ENCODE data around the gene SPOP. TPM values are rescaled to one million over a fixed set of nuclear protein-coding genes. Genes with fewer than 3 reads are reported as not detected.

SPOP gene
- total and polyA plus RNA-seq, 9 of the 15 experiments (the other 6 are each of a cell fraction or from before 2014, with no cell fraction given) = 34.2 to 65.9 (median 39.7) TPM

GRCh38 chr17:49667854-49668253 lies 10.0 kb downstream of the SPOP start (continued):
- TF ChIP-seq BRF2 (IDR thresholded peaks at IDR 0.05; ENCODE audit: borderline replicate concordance, insufficient read depth, insufficient read length) = no peak

- in situ Hi-C loops (cut with MboI) = no loop called here
These were observed 13.1 kb downstream of the SPOP start for GRCh38 chr17:49664706-49665211.

More at GRCh38 chr17:49664706-49665211, 13.1 kb downstream of the SPOP start:
- ChIA-PET CTCF (ENCODE audit: low intra/inter-chr PET ratio) (no interaction called here), POLR2A (interaction anchor here (0.6 kb wide), 1 partner anchor 119 kb away, joined by 3 read pairs; no protein-coding TSS in a partner anchor)
- DNase-seq (ENCODE audit: extremely low read depth in 1 of 4, low spot score in 3 of 4) (no peak), ATAC-seq (no peak), FAIRE-seq (no peak)
- H3K4me2 ChIP-seq (ENCODE audit: insufficient read depth, low read length) = no peak overlapping the region
- no peak for TF ChIP-seq CC2D1A (IDR thresholded peaks at IDR 0.05)
- TF ChIP-seq CEBPG (CRISPR knock-in tag; IDR thresholded peaks at IDR 0.05) = no peak
- TF ChIP-seq CEBPG (tag; conservative IDR thresholded peaks at IDR 0.05 in 1 of 2, IDR thresholded peaks at IDR 0.05 in 1 of 2) = no peak
- TF ChIP-seq, protein P1, sequence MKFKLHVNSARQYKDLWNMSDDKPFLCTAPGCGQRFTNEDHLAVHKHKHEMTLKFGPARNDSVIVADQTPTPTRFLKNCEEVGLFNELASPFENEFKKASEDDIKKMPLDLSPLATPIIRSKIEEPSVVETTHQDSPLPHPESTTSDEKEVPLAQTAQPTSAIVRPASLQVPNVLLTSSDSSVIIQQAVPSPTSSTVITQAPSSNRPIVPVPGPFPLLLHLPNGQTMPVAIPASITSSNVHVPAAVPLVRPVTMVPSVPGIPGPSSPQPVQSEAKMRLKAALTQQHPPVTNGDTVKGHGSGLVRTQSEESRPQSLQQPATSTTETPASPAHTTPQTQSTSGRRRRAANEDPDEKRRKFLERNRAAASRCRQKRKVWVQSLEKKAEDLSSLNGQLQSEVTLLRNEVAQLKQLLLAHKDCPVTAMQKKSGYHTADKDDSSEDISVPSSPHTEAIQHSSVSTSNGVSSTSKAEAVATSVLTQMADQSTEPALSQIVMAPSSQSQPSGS (CRISPR knock-in tag; IDR thresholded peaks at IDR 0.05) = no peak
- no peak for TF ChIP-seq ILK (tag; IDR thresholded peaks at IDR 0.05; ENCODE audit: borderline replicate concordance, low read depth)
- TF ChIP-seq FOXA1 (IDR thresholded peaks at IDR 0.05; ENCODE audit: borderline replicate concordance) = no peak
- no peak for TF ChIP-seq CBX1 (IDR thresholded peaks at IDR 0.05; ENCODE audit: low read depth)
- no peaks in the 10 kb centered on the region for H3K27me3 ChIP-seq (ENCODE audit: control insufficient read depth in 2 of 2, insufficient read depth in 2 of 2, low read length in 2 of 2)
- no peak overlapping the region for H2AFZ ChIP-seq (ENCODE audit: low read depth, low read length)
- no peak overlapping the region for H3K4me3 ChIP-seq
- no peaks in the 10 kb centered on the region for H4K20me1 ChIP-seq (replicated peaks; ENCODE audit: control insufficient read depth, insufficient read depth, low read length)
- H3K4me1 ChIP-seq (replicated peaks in 1 of 2; ENCODE audit: control insufficient read depth in 2 of 2, insufficient read depth in 2 of 2, low read length in 2 of 2) = no peaks in the 10 kb centered on the region
- no peak overlapping the region for H3K9ac ChIP-seq (ENCODE audit: insufficient read depth in 1 of 2, low read depth in 2 of 2, low read length in 2 of 2)
- H3K36me3 ChIP-seq (ENCODE audit: control insufficient read depth, insufficient read depth, low read length) = peaks cover 15% of the 10 kb centered on the region; the same call in 2 of the 3 replicates
- intact Hi-C loops (cut with micrococcal nuclease) = no loop called here
- no peaks in the 10 kb centered on the region for H3K9me1 ChIP-seq (ENCODE audit: control insufficient read depth, insufficient read depth, low read length)
- H3K79me2 ChIP-seq (ENCODE audit: control insufficient read depth, insufficient read depth, low read length) = peaks cover 69% of the 10 kb centered on the region
- no peak overlapping the region for H3K27ac ChIP-seq (ENCODE audit: extremely low read depth, low read depth, low read length)
- H3K9me3 ChIP-seq (replicated peaks; ENCODE audit: control insufficient read depth, insufficient read depth, low read depth, low read length) = no peaks in the 10 kb centered on the region
- no TSS peak for BruUV-seq (replicated peaks)
- WGBS (ENCODE audit: insufficient coverage, low coverage, missing lambda C conversion rate) = 81% methylated on average over 3 of the region's 3 CpGs
